ENCODE data around the gene SLC51B. TPM values are rescaled to one million over a fixed set of nuclear protein-coding genes. Genes with fewer than 3 reads are reported as not detected.
"Not testable (repeated sequence)": the region's sequence is repeated elsewhere in the genome, so short reads cannot be mapped to it uniquely, and the experiment has no call there.

Gene SLC51B
- total RNA-seq, 1 donor: not detected

GRCh38 chr15:65082303-65082953 is 37.2 kb downstream of the SLC51B start:
- peak in 1 of 3 donors; percentile 25 for DNase-seq (ENCODE audit: low read depth in 2 of 3, low spot score in 2 of 3)

- no peak for DNase-seq (ENCODE audit: low read depth in 2 of 3, low spot score in 2 of 3)
These were observed 38.1 kb downstream of the SLC51B start for GRCh38 chr15:65083262-65083701.

GRCh38 chr15:65084500-65085206 is 39.5 kb downstream of the SLC51B start:
- no peak for DNase-seq (ENCODE audit: low read depth in 2 of 3, low spot score in 2 of 3)

- DNase-seq (ENCODE audit: low read depth in 2 of 3, low spot score in 2 of 3): no peak
These were observed 40.1 kb downstream of the SLC51B start for GRCh38 chr15:65085207-65085753.

GRCh38 chr15:65085990-65086679 is 40.9 kb downstream of the SLC51B start:
- peak in 1 of 3 donors; percentile 54 for DNase-seq (ENCODE audit: low read depth in 2 of 3, low spot score in 2 of 3)

- no peak for DNase-seq (ENCODE audit: low read depth in 2 of 3, low spot score in 2 of 3)
These were observed 41.5 kb downstream of the SLC51B start for GRCh38 chr15:65086680-65087111.

- no peak for DNase-seq (ENCODE audit: low read depth in 2 of 3, low spot score in 2 of 3)
These were observed 42.2 kb downstream of the SLC51B start for GRCh38 chr15:65087411-65087810.

- DNase-seq (ENCODE audit: low read depth in 2 of 3, low spot score in 2 of 3): no peak
These were observed 42.9 kb downstream of the SLC51B start for GRCh38 chr15:65087873-65088642.

GRCh38 chr15:65088643-65089021 is 43.4 kb downstream of the SLC51B start:
- no peak for DNase-seq (ENCODE audit: low read depth in 2 of 3, low spot score in 2 of 3)

GRCh38 chr15:65089206-65089824 is 44.1 kb downstream of the SLC51B start:
- no peak for DNase-seq (ENCODE audit: low read depth in 2 of 3, low spot score in 2 of 3)

GRCh38 chr15:65091946-65092770 is 47.0 kb downstream of the SLC51B start:
- DNase-seq (ENCODE audit: low read depth in 2 of 3, low spot score in 2 of 3): no peak

GRCh38 chr15:65092911-65093792 is 48.0 kb downstream of the SLC51B start:
- no peak for DNase-seq (ENCODE audit: low read depth in 2 of 3, low spot score in 2 of 3)

- not testable (repeated sequence) for DNase-seq (ENCODE audit: low read depth in 2 of 3, low spot score in 2 of 3)
These were observed 48.6 kb downstream of the SLC51B start for GRCh38 chr15:65093793-65094170.

GRCh38 chr15:65094294-65094995 is 49.3 kb downstream of the SLC51B start:
- DNase-seq (ENCODE audit: low read depth in 2 of 3, low spot score in 2 of 3): no peak

- no peak for DNase-seq (ENCODE audit: low read depth in 2 of 3, low spot score in 2 of 3)
These were observed 50.0 kb downstream of the SLC51B start for GRCh38 chr15:65095011-65095746.

- DNase-seq (ENCODE audit: low read depth in 2 of 3, low spot score in 2 of 3): no peak
These were observed 50.5 kb downstream of the SLC51B start for GRCh38 chr15:65095747-65096104.
